ENCODE data around the gene LCN6.

DNA sequence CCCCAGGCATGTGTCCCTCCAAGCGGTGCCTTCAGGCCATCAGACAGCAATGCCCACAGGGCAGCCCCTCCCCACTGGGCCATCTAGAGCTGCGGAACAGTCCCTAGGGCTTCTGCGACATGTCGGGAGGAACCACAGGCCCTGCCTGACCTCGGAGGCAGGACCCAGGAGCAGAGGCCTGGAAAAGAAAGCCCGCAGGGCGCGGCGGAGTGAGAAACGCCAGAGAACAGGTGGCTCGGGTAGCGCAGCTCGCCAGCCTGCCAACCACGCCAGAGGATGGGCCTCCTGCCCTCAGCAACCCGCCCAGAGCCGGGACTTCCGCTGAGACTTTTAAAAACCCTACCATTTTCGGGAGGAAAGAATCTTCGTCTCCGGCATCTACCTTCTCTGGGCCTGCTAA, 9.0 kb upstream of the LCN6 start:
- no peak for TF ChIP-seq HMG20B (CRISPR knock-in tag; IDR thresholded peaks at IDR 0.05)
- no peak for TF ChIP-seq KLF1 (tag; IDR thresholded peaks at IDR 0.05)

Data from K562 (cell line).